Measurements from ENCODE around the gene KHDRBS2. TPM values are rescaled to one million over a fixed set of nuclear protein-coding genes. Genes with fewer than 3 reads are reported as not detected.

KHDRBS2 gene
- total RNA-seq, 2 experiments from 2014 or later, result not detected

GRCh38 chr6:61887423-61887822 is 398.6 kb downstream of the KHDRBS2 start:
- Mint-ChIP-seq H3K4me3 (no peak overlapping the region), H3K36me3 (ENCODE audit: low read depth) (no peaks in the 10 kb centered on the region), H3K4me1 (ENCODE audit: low read depth) (no peaks in the 10 kb centered on the region), H3K27ac (no peak overlapping the region), H3K27me3 (no peaks in the 10 kb centered on the region), H3K9me3 (peaks cover 12% of the 10 kb centered on the region)
- no peaks in the 10 kb centered on the region for H3K27me3 ChIP-seq (ENCODE audit: control insufficient read depth in 1 of 2, insufficient read depth in 2 of 2, low read length in 2 of 2)
- intact Hi-C loops (cut with DNase I, micrococcal nuclease), result no loop called here
- no peak overlapping the region for H3K4me3 ChIP-seq (ENCODE audit: low read length)
- H3K4me1 ChIP-seq (ENCODE audit: insufficient read depth, low read length), result no peaks in the 10 kb centered on the region
- H3K36me3 ChIP-seq (ENCODE audit: insufficient read depth, low read length), result no peaks in the 10 kb centered on the region
- peaks cover 0 to 6% of the 10 kb centered on the region in 2 experiments for H3K9me3 ChIP-seq (ENCODE audit: control insufficient read depth in 1 of 2, insufficient read depth in 1 of 2, low read length in 2 of 2)
- ChIA-PET POLR2A (no interaction called here), CTCF (no interaction called here)
- ATAC-seq (ENCODE audit: poor library complexity) (no peak), DNase-seq (no peak)
- no peak for TF ChIP-seq CTCF (IDR thresholded peaks at IDR 0.05)
- no peak overlapping the region for H3K27ac ChIP-seq (ENCODE audit: low read depth in 1 of 2, low read length in 2 of 2)

GRCh38 chr6:61886608-61887259 is 399.3 kb downstream of the KHDRBS2 start:
- no peaks in the 10 kb centered on the region for H3K36me3 ChIP-seq (ENCODE audit: insufficient read depth, low read length)
- Mint-ChIP-seq H3K27me3 (no peaks in the 10 kb centered on the region), H3K4me1 (ENCODE audit: low read depth) (no peaks in the 10 kb centered on the region), H3K27ac (no peak overlapping the region), H3K4me3 (no peak overlapping the region), H3K36me3 (ENCODE audit: low read depth) (no peaks in the 10 kb centered on the region), H3K9me3 (peaks cover 12% of the 10 kb centered on the region)
- POLR2A ChIA-PET, result no interaction called here
- TF ChIP-seq CTCF (IDR thresholded peaks at IDR 0.05), result no peak
- H3K27ac ChIP-seq (ENCODE audit: low read depth in 1 of 2, low read length in 2 of 2), result no peak overlapping the region
- no peaks in the 10 kb centered on the region for H3K4me1 ChIP-seq (ENCODE audit: insufficient read depth, low read length)
- no peak overlapping the region for H3K4me3 ChIP-seq (ENCODE audit: low read length)
- H3K27me3 ChIP-seq (ENCODE audit: control insufficient read depth in 1 of 2, insufficient read depth in 2 of 2, low read length in 2 of 2), result no peaks in the 10 kb centered on the region
- CTCF ChIA-PET, result no interaction called here
- H3K9me3 ChIP-seq (ENCODE audit: control insufficient read depth in 1 of 2, insufficient read depth in 1 of 2, low read length in 2 of 2), result peaks cover 0 to 6% of the 10 kb centered on the region in 2 experiments
- ATAC-seq (ENCODE audit: poor library complexity) (no peak), DNase-seq (no peak)
- intact Hi-C loops (cut with DNase I, micrococcal nuclease), result no loop called here

GRCh38 chr6:61869632-61870400 is 416.2 kb downstream of the KHDRBS2 start:
- Histone ChIP-seq H3K4me3 (ENCODE audit: low read length) (no peak overlapping the region), H3K36me3 (ENCODE audit: insufficient read depth, low read length) (no peaks in the 10 kb centered on the region), H3K9me3 (ENCODE audit: control insufficient read depth in 1 of 2, insufficient read depth in 1 of 2, low read length in 2 of 2) (peaks cover 0 to 34% of the 10 kb centered on the region in 2 experiments), H3K27ac (ENCODE audit: low read depth in 1 of 2, low read length in 2 of 2) (no peak overlapping the region), H3K4me1 (ENCODE audit: insufficient read depth, low read length) (no peaks in the 10 kb centered on the region), H3K27me3 (ENCODE audit: control insufficient read depth in 1 of 2, insufficient read depth in 2 of 2, low read length in 2 of 2) (no peaks in the 10 kb centered on the region)
- intact Hi-C loops (cut with DNase I, micrococcal nuclease), result no loop called here
- ChIA-PET POLR2A (no interaction called here), CTCF (no interaction called here)
- H3K27ac Mint-ChIP-seq, result no peak overlapping the region
- no peak for TF ChIP-seq CTCF (IDR thresholded peaks at IDR 0.05)
- no peaks in the 10 kb centered on the region for H3K27me3 Mint-ChIP-seq
- H3K9me3 Mint-ChIP-seq, result peaks cover 12% of the 10 kb centered on the region
- H3K36me3 Mint-ChIP-seq (ENCODE audit: low read depth), result no peaks in the 10 kb centered on the region
- no peak for ATAC-seq (ENCODE audit: poor library complexity)
- DNase-seq, result no peak
- H3K4me3 Mint-ChIP-seq, result no peak overlapping the region
- no peaks in the 10 kb centered on the region for H3K4me1 Mint-ChIP-seq (ENCODE audit: low read depth)
